ENCODE results near the gene EIF4G3. TPM values are rescaled to one million over a fixed set of nuclear protein-coding genes. Genes with fewer than 3 reads are reported as not detected.
A peak's percentile ranks its signal among the peaks of the same experiment; 100 is the strongest.

The EIF4G3 gene
- polyA plus RNA-seq, 3 donors, result 5.1 to 34.2 (median 5.8) TPM

DNA sequence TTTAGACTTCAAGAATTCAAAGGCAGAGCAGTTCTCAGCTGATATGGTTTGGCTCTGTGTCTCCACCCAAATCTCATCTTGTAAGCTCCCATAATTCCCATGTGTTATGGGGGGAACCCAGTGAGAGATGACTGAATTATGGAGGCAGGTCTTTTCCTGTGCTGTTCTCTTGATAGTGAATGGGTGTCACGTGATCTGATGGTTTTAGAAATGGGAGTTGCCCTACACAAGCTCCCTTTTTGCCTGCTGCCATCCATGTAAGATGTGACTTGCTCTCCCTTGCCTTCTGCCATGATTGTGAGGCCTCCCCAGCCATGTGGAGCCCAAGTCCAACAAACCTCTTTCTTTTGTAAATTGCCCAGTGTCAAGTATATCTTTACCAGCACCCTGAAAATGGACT lies 146.5 kb downstream of the EIF4G3 start:
- intact Hi-C loops (cut with micrococcal nuclease), result no loop called here
- no peak overlapping the region for H3K9ac ChIP-seq (ENCODE audit: insufficient read depth, low read length, poor library complexity, severe bottlenecking)
- TF ChIP-seq, protein P1, sequence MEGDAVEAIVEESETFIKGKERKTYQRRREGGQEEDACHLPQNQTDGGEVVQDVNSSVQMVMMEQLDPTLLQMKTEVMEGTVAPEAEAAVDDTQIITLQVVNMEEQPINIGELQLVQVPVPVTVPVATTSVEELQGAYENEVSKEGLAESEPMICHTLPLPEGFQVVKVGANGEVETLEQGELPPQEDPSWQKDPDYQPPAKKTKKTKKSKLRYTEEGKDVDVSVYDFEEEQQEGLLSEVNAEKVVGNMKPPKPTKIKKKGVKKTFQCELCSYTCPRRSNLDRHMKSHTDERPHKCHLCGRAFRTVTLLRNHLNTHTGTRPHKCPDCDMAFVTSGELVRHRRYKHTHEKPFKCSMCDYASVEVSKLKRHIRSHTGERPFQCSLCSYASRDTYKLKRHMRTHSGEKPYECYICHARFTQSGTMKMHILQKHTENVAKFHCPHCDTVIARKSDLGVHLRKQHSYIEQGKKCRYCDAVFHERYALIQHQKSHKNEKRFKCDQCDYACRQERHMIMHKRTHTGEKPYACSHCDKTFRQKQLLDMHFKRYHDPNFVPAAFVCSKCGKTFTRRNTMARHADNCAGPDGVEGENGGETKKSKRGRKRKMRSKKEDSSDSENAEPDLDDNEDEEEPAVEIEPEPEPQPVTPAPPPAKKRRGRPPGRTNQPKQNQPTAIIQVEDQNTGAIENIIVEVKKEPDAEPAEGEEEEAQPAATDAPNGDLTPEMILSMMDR (IDR thresholded peaks at IDR 0.05), result no peak
- Mint-ChIP-seq H3K4me1 (peaks cover 5% of the 10 kb centered on the region), H3K9me3 (peaks cover 0 to 3% (median 0%) of the 10 kb centered on the region in 7 donors), H3K36me3 (peaks cover 14 to 35% of the 10 kb centered on the region in 2 donors), H3K27me3 (ENCODE audit: low read depth in 3 of 3) (no peaks in the 10 kb centered on the region), H3K27ac (peak overlapping the region in 1 of 7 donors; percentile 81), H3K4me3 (no peak overlapping the region)
- no peak for DNase-seq
- no CpG with 5 or more reads among the region's 1 CpG for WGBS (ENCODE audit: insufficient coverage)
- H3K4me2 ChIP-seq (replicated peaks; ENCODE audit: extremely low read depth, low read length, poor library complexity, severe bottlenecking), result no peak overlapping the region
- no peaks in the 10 kb centered on the region for H3K4me1 ChIP-seq (ENCODE audit: control insufficient read depth in 1 of 2, insufficient read depth in 2 of 2, low read length in 2 of 2)
- H2AFZ ChIP-seq (ENCODE audit: insufficient read depth, low read depth, low read length, poor library complexity, severe bottlenecking), result no peak overlapping the region
- H3K9me3 ChIP-seq (replicated peaks in 1 of 2; ENCODE audit: control insufficient read depth in 1 of 2, insufficient read depth in 1 of 2, low read length in 2 of 2), result no peaks in the 10 kb centered on the region
- H3K36me3 ChIP-seq (replicated peaks in 1 of 2; ENCODE audit: control insufficient read depth in 1 of 2, insufficient read depth in 2 of 2, low read length in 2 of 2), result peaks cover 0 to 7% of the 10 kb centered on the region in 2 donors
- H4K20me1 ChIP-seq (ENCODE audit: insufficient read depth, low read length), result peaks cover 16% of the 10 kb centered on the region
- H3K27ac ChIP-seq (ENCODE audit: low read depth in 1 of 2, low read length in 2 of 2), result no peak overlapping the region
- H3K27me3 ChIP-seq (ENCODE audit: control insufficient read depth in 2 of 2, insufficient read depth in 2 of 2, low read length in 2 of 2), result no peaks in the 10 kb centered on the region
- no peak overlapping the region for H3K4me3 ChIP-seq (replicated peaks in 1 of 3; ENCODE audit: low read depth in 2 of 3, low read length in 3 of 3)
- peaks cover 19% of the 10 kb centered on the region for H3K79me2 ChIP-seq (ENCODE audit: insufficient read depth, low read length)

DNA sequence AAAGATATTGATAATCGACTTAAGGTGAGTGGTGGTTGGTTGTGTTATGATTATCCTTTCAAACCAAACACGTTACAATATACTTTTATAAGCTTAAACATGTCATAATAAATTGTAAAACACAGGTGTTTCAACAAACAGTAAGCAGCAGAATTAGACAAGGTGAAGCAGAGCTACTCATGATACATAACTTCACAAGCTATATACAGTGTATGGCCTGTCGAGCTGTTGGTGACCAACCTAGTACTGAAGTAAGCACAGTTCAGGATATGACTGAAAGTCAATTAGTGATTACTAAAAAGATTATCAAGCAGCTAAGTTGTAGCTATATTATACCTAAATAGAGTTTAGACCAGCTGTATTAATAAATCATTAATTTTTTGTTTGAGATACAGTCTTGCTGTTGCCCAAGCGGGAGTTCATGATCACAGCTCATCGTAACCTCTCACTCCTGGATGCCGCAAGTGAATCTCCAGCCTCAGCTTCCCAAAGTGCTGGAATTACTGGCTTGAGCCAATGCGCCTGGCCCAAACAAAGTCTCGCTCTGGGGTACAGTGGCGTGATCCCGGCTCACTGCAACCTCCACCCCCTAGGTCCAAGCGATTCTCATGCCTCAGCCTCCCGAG lies 148.1 kb downstream of the EIF4G3 start:
- 100% methylated on average over 3 of the region's 12 CpGs for WGBS (ENCODE audit: insufficient coverage)
- intact Hi-C loops (cut with micrococcal nuclease), result loop anchor here in 1 of 2 donors (10.0 kb wide), 1 partner anchor 56 kb away; no protein-coding TSS in a partner anchor
- Mint-ChIP-seq H3K27ac (peak overlapping the region in 1 of 7 donors; percentile 61), H3K4me1 (peaks cover 5% of the 10 kb centered on the region), H3K4me3 (no peak overlapping the region), H3K36me3 (peaks cover 17 to 41% of the 10 kb centered on the region in 2 donors), H3K27me3 (ENCODE audit: low read depth in 3 of 3) (no peaks in the 10 kb centered on the region), H3K9me3 (peaks cover 0 to 6% (median 0%) of the 10 kb centered on the region in 7 donors)
- Histone ChIP-seq H3K4me3 (replicated peaks in 1 of 3; ENCODE audit: low read depth in 2 of 3, low read length in 3 of 3) (no peak overlapping the region), H3K27me3 (ENCODE audit: control insufficient read depth in 2 of 2, insufficient read depth in 2 of 2, low read length in 2 of 2) (no peaks in the 10 kb centered on the region), H3K9ac (ENCODE audit: insufficient read depth, low read length, poor library complexity, severe bottlenecking) (no peak overlapping the region), H3K4me1 (ENCODE audit: control insufficient read depth in 1 of 2, insufficient read depth in 2 of 2, low read length in 2 of 2) (no peaks in the 10 kb centered on the region), H3K79me2 (ENCODE audit: insufficient read depth, low read length) (peaks cover 14% of the 10 kb centered on the region), H3K4me2 (replicated peaks; ENCODE audit: extremely low read depth, low read length, poor library complexity, severe bottlenecking) (no peak overlapping the region), H2AFZ (ENCODE audit: insufficient read depth, low read depth, low read length, poor library complexity, severe bottlenecking) (no peak overlapping the region), H4K20me1 (ENCODE audit: insufficient read depth, low read length) (peaks cover 4% of the 10 kb centered on the region), H3K9me3 (replicated peaks in 1 of 2; ENCODE audit: control insufficient read depth in 1 of 2, insufficient read depth in 1 of 2, low read length in 2 of 2) (no peaks in the 10 kb centered on the region), H3K27ac (ENCODE audit: low read depth in 1 of 2, low read length in 2 of 2) (no peak overlapping the region), H3K36me3 (replicated peaks in 1 of 2; ENCODE audit: control insufficient read depth in 1 of 2, insufficient read depth in 2 of 2, low read length in 2 of 2) (peaks cover 0 to 7% of the 10 kb centered on the region in 2 donors)
- no peak for DNase-seq
- TF ChIP-seq, protein P1 (IDR thresholded peaks at IDR 0.05), result no peak
